ENCODE data around the gene NPHP4. TPM values are rescaled to one million over a fixed set of nuclear protein-coding genes. Genes with fewer than 3 reads are reported as not detected.

Gene NPHP4
- total and polyA plus RNA-seq, 2 donors (not counting 3 experiments of a cell fraction or from before 2014, with no cell fraction given): 4.4 to 11.7 TPM

DNA sequence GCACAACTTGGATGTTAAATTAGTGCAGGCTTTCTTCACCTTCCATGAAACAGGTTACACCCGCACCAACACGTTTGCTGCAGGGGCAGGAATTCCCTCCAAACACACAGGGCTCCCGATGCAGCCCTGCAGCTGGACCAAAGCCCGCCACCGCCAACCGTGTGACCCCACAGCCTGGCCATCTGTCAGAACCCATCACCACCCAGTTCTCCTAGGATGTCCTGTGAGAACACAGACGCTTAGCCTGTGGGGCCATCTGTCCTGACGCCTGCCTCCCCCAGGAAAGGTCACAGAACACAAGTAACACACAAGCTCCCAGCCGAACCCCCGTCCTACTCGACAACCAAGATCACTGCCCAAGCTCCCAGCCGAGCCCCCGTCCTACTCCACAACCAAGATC, 108.1 kb downstream of the NPHP4 start:
- no peak for FAIRE-seq
- H3K9me3 ChIP-seq (replicated peaks; ENCODE audit: control insufficient read depth, insufficient read depth, low read length): no peaks in the 10 kb centered on the region
- no peak overlapping the region for H3K27ac ChIP-seq (ENCODE audit: insufficient read depth, low read depth, low read length)
- dilution Hi-C loops (cut with MboI; ENCODE audit: extremely low pct_ligation_motif_present, low sequenced_read_pairs): no loop called here
- H4K20me1 ChIP-seq (replicated peaks; ENCODE audit: control insufficient read depth, extremely low read depth, insufficient read depth, low read length): no peaks in the 10 kb centered on the region
- no peaks in the 10 kb centered on the region for H3K9me1 ChIP-seq (replicated peaks; ENCODE audit: control insufficient read depth, extremely low read depth, insufficient read depth, low read length)
- H3K9ac ChIP-seq (replicated peaks; ENCODE audit: extremely low read depth, insufficient read depth, low read length): no peak overlapping the region
- ChIA-PET POLR2A (no interaction called here), CTCF (no interaction called here)
- no peak overlapping the region for H3K4me2 ChIP-seq (ENCODE audit: insufficient read depth, low read length)
- TF ChIP-seq FOS (IDR thresholded peaks at IDR 0.05; ENCODE audit: borderline replicate concordance, insufficient read depth, low read length): no peak
- TF ChIP-seq, protein P1, sequence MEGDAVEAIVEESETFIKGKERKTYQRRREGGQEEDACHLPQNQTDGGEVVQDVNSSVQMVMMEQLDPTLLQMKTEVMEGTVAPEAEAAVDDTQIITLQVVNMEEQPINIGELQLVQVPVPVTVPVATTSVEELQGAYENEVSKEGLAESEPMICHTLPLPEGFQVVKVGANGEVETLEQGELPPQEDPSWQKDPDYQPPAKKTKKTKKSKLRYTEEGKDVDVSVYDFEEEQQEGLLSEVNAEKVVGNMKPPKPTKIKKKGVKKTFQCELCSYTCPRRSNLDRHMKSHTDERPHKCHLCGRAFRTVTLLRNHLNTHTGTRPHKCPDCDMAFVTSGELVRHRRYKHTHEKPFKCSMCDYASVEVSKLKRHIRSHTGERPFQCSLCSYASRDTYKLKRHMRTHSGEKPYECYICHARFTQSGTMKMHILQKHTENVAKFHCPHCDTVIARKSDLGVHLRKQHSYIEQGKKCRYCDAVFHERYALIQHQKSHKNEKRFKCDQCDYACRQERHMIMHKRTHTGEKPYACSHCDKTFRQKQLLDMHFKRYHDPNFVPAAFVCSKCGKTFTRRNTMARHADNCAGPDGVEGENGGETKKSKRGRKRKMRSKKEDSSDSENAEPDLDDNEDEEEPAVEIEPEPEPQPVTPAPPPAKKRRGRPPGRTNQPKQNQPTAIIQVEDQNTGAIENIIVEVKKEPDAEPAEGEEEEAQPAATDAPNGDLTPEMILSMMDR (IDR thresholded peaks at IDR 0.05; ENCODE audit: extremely low read depth in 1 of 2, insufficient read depth in 1 of 2, low read depth in 1 of 2, low read length in 2 of 2): no peak
- no peak for TF ChIP-seq POLR2AphosphoS5 (IDR thresholded peaks at IDR 0.05; ENCODE audit: insufficient read depth, low read depth, low read length)
- no peak for TF ChIP-seq JUN (IDR thresholded peaks at IDR 0.05; ENCODE audit: borderline replicate concordance, insufficient read depth, insufficient read length, low read depth)
- TF ChIP-seq GATA2 (IDR thresholded peaks at IDR 0.05; ENCODE audit: insufficient read depth, insufficient read length, low read depth, low read length): no peak
- TF ChIP-seq EZH2 (IDR thresholded peaks at IDR 0.05; ENCODE audit: borderline replicate concordance, low read depth, low read length, severe bottlenecking): no peak
- TF ChIP-seq MYC (IDR thresholded peaks at IDR 0.05; ENCODE audit: low read depth, low read length): no peak
- no peaks in the 10 kb centered on the region for H3K79me2 ChIP-seq (ENCODE audit: control insufficient read depth, insufficient read depth, low read length)
- H2AFZ ChIP-seq (ENCODE audit: low read depth, low read length): no peak overlapping the region
- intact Hi-C loops (cut with micrococcal nuclease): no loop called here
- no peaks in the 10 kb centered on the region for H3K27me3 ChIP-seq (ENCODE audit: control insufficient read depth in 2 of 2, insufficient read depth in 2 of 2, low read length in 2 of 2)
- no TSS peak for BruUV-seq (replicated peaks)
- DNase-seq (ENCODE audit: low read depth, low spot score): no peak
- H3K4me3 ChIP-seq (replicated peaks in 1 of 3; ENCODE audit: insufficient read depth in 1 of 3, low read depth in 1 of 3, low read length in 3 of 3): no peak overlapping the region
- H3K36me3 ChIP-seq (ENCODE audit: control insufficient read depth in 2 of 2, extremely low read depth in 1 of 2, insufficient read depth in 2 of 2, low read length in 2 of 2): no peaks in the 10 kb centered on the region
- no peaks in the 10 kb centered on the region for H3K4me1 ChIP-seq (ENCODE audit: control insufficient read depth, extremely low read depth, insufficient read depth, low read length)

Measured in endothelial cell of umbilical vein (primary cell).